GM23338 (cell line): ENCODE measurements around the gene ROR1. TPM values are rescaled to one million over a fixed set of nuclear protein-coding genes. Genes with fewer than 3 reads are reported as not detected.

Experiments
- ATAC-seq: fragments of 200-7000 bp; cut with Tn5 transposase; 3 replicates; pipeline ENCODE4 v1.9.1; 2020
- DNase-seq: peaks from one replicate; pipeline ENCODE4 v3.0.0-alpha.2; 2015; ENCODE audit warnings: low spot score
- H2AFZ ChIP-seq: fragments of 200-600 bp; sonication (generic); 2 replicates; pipeline ENCODE4 v1.8.0; 2016; ENCODE audit warnings: antibody characterized with exemption, mild to moderate bottlenecking, moderate library complexity
- H3F3A ChIP-seq: fragments of 200-600 bp; sonication (generic); replicated peaks from 2 replicates; pipeline ENCODE4 v1.8.0; 2017; ENCODE audit warnings: antibody characterized with exemption, mixed run types, low read depth
- H3K27ac ChIP-seq: fragments of 200-600 bp; sonication (generic); 2 replicates; pipeline ENCODE4 v1.6.1; 2016; ENCODE audit warnings: low read depth
- H3K27me3 ChIP-seq: fragments of 200-600 bp; sonication (generic); 2 replicates; pipeline ENCODE4 v1.8.0; 2016; ENCODE audit warnings: mild to moderate bottlenecking, mixed run types, moderate library complexity; ENCODE audit not compliant: insufficient read depth
- H3K36me3 ChIP-seq: fragments of 200-600 bp; sonication (generic); 2 replicates; pipeline ENCODE4 v1.8.0; 2016; ENCODE audit warnings: mild to moderate bottlenecking; ENCODE audit not compliant: insufficient read depth
- H3K4me1 ChIP-seq: fragments of 200-600 bp; sonication (generic); 2 replicates; pipeline ENCODE4 v1.8.0; 2016; ENCODE audit warnings: mild to moderate bottlenecking, moderate library complexity; ENCODE audit not compliant: insufficient read depth
- H3K4me2 ChIP-seq: fragments of 200-600 bp; sonication (generic); 2 replicates; pipeline ENCODE4 v1.7.1; 2017; ENCODE audit warnings: mixed run types
- H3K4me3 ChIP-seq: fragments of 200-600 bp; sonication (generic); 2 replicates; pipeline ENCODE4 v1.6.1; 2016; ENCODE audit warnings: mixed run types
- H3K79me2 ChIP-seq: fragments of 200-600 bp; sonication (generic); replicated peaks from 2 replicates; pipeline ENCODE4 v1.8.0; 2017; ENCODE audit warnings: mild to moderate bottlenecking; ENCODE audit not compliant: insufficient read depth
- H3K9me2 ChIP-seq: fragments of 200-600 bp; sonication (generic); 2 replicates; pipeline ENCODE4 v1.8.0; 2017; ENCODE audit not compliant: insufficient read depth
- H4K20me1 ChIP-seq: fragments of 200-600 bp; sonication (generic); replicated peaks from 2 replicates; pipeline ENCODE4 v1.8.0; 2017; ENCODE audit warnings: mild to moderate bottlenecking; ENCODE audit not compliant: insufficient read depth
- H3K27ac Mint-ChIP-seq: 2 replicates; pipeline ENCODE4 v1.8.0; 2020; ENCODE audit warnings: inconsistent platforms, mild to moderate bottlenecking, moderate library complexity, mixed read lengths
- H3K27me3 Mint-ChIP-seq: 3 replicates; pipeline ENCODE4 v1.8.0; 2022; ENCODE audit warnings: low read depth, mild to moderate bottlenecking, moderate library complexity, mixed read lengths, inconsistent platforms; ENCODE audit not compliant: insufficient read depth, poor library complexity
- H3K36me3 Mint-ChIP-seq: 3 replicates; pipeline ENCODE4 v1.8.0; 2021; ENCODE audit warnings: low read depth, mild to moderate bottlenecking, inconsistent platforms, moderate library complexity, mixed read lengths
- H3K4me1 Mint-ChIP-seq: 3 replicates; pipeline ENCODE4 v1.8.0; 2020; ENCODE audit warnings: mild to moderate bottlenecking, inconsistent platforms, mixed read lengths
- H3K4me3 Mint-ChIP-seq: 3 replicates; pipeline ENCODE4 v1.8.0; 2021; ENCODE audit warnings: moderate library complexity, mild to moderate bottlenecking, inconsistent platforms, mixed read lengths
- H3K9me3 Mint-ChIP-seq: 3 replicates; pipeline ENCODE4 v1.8.0; 2020; ENCODE audit warnings: moderate library complexity, mild to moderate bottlenecking, inconsistent platforms, mixed read lengths
- CREB1 ChIP-seq: fragments of 250-450 bp; sonication (Bioruptor Pico); IDR thresholded peaks from 2 replicates; pipeline ENCODE4 v1.5.0; 2020; ENCODE audit warnings: low read depth, mild to moderate bottlenecking, moderate library complexity
- EZH2 ChIP-seq: fragments of 200-600 bp; sonication (generic); IDR thresholded peaks from one replicate; pipeline ENCODE4 v1.8.0; 2017; ENCODE audit warnings: antibody characterized with exemption, mild to moderate bottlenecking, low read depth; ENCODE audit not compliant: unreplicated experiment
- EZH2phosphoT487 ChIP-seq: fragments of 200-600 bp; sonication (generic); IDR thresholded peaks from one replicate; pipeline ENCODE4 v1.8.1; 2018; ENCODE audit warnings: antibody characterized with exemption; ENCODE audit not compliant: unreplicated experiment
- JUNB ChIP-seq: IDR thresholded peaks from one replicate; pipeline ENCODE4 v1.6.1; 2016; ENCODE audit warnings: antibody characterized with exemption; ENCODE audit not compliant: unreplicated experiment
- NANOG ChIP-seq: IDR thresholded peaks from 2 replicates; pipeline ENCODE4 v1.6.1; 2016; ENCODE audit warnings: antibody characterized with exemption, borderline replicate concordance
- POLR2AphosphoS5 ChIP-seq: IDR thresholded peaks from 2 replicates; pipeline ENCODE4 v1.6.1; 2016; ENCODE audit warnings: antibody characterized with exemption, low read depth
- REST ChIP-seq: IDR thresholded peaks from one replicate; pipeline ENCODE4 v1.6.1; 2018; ENCODE audit warnings: antibody characterized with exemption; ENCODE audit not compliant: unreplicated experiment
- STAT1 ChIP-seq: IDR thresholded peaks from one replicate; pipeline ENCODE4 v1.6.1; 2016; ENCODE audit warnings: antibody characterized with exemption; ENCODE audit not compliant: unreplicated experiment
- ZNF114 ChIP-seq: fragments of 250-450 bp; sonication (Bioruptor Pico); IDR thresholded peaks from 2 replicates; pipeline ENCODE4 v1.5.0; 2020; ENCODE audit warnings: mild to moderate bottlenecking, moderate library complexity
- ZNF331 ChIP-seq: fragments of 250-450 bp; sonication (Bioruptor Pico); IDR thresholded peaks from 2 replicates; pipeline ENCODE4 v1.5.0; 2020; ENCODE audit warnings: low read depth, mild to moderate bottlenecking, moderate library complexity
- ZNF462 ChIP-seq: fragments of 250-450 bp; sonication (Bioruptor Pico); IDR thresholded peaks from 2 replicates; pipeline ENCODE4 v1.5.0; 2020; ENCODE audit warnings: mild to moderate bottlenecking, moderate library complexity
- polyA plus RNA-seq: library from polyadenylated mRNA; unstranded; fragments of >200 nt; fragmentation: Nextera tagmentation; extraction: Ambion mirVana; gene quantifications from 2 replicates; pipeline ENCODE4 v1.2.1, GENCODE V29; 2016
- total RNA-seq: library from RNA; depleted of rRNA; stranded (reverse); fragments of >200 nt; shearing (Covaris generic); gene quantifications from 2 replicates; pipeline ENCODE4 v1.2.3, GENCODE V29; 2014
- TF ChIP-seq, protein P1 (sequence below), 2 experiments: fragments of 200-600 bp in 1 of 2; sonication (generic) in 1 of 2; conservative IDR thresholded peaks; 2 replicates each; pipeline versions ENCODE4 v1.5.1 to v1.6.1; 2016 to 2017; ENCODE audit warnings: antibody characterized with exemption in 2 of 2, low read depth in 2 of 2, mild to moderate bottlenecking in 2 of 2, moderate library complexity in 1 of 2
- TF ChIP-seq, protein P2 (sequence below): IDR thresholded peaks from 2 replicates; pipeline ENCODE4 v1.6.1; 2016; ENCODE audit warnings: antibody characterized with exemption

The ROR1 gene
- total and polyA plus RNA-seq, 2 experiments from 2014 or later = 59.7 to 96.0 TPM

DNA sequence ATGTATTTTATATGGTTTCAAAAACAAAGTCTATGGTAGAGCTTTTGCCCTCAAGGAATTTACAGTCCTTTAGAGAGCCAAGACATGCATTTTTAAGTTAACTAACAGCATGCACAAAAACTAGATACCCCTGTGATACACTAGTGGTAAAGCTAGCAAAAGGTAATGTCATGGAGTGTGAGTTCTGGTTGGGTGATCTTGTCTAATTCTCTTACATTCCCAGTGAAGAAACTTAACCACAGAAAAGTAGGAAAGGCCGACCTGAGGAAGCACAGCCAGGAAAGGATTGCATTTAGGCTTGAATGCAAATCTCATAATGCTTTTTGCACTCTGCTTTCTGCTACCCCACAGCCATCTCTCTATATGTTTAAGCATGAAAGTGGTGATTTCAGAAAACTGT, 202.2 kb downstream of the ROR1 start:
- no peak for DNase-seq
- TF ChIP-seq ZNF331 = no peak
- TF ChIP-seq STAT1 = no peak
- no peak for TF ChIP-seq POLR2AphosphoS5
- TF ChIP-seq REST = no peak
- TF ChIP-seq ZNF462 (CRISPR knock-in tag) = no peak
- TF ChIP-seq CREB1 (CRISPR knock-in tag) = no peak
- TF ChIP-seq EZH2 = no peak
- TF ChIP-seq, protein P1, sequence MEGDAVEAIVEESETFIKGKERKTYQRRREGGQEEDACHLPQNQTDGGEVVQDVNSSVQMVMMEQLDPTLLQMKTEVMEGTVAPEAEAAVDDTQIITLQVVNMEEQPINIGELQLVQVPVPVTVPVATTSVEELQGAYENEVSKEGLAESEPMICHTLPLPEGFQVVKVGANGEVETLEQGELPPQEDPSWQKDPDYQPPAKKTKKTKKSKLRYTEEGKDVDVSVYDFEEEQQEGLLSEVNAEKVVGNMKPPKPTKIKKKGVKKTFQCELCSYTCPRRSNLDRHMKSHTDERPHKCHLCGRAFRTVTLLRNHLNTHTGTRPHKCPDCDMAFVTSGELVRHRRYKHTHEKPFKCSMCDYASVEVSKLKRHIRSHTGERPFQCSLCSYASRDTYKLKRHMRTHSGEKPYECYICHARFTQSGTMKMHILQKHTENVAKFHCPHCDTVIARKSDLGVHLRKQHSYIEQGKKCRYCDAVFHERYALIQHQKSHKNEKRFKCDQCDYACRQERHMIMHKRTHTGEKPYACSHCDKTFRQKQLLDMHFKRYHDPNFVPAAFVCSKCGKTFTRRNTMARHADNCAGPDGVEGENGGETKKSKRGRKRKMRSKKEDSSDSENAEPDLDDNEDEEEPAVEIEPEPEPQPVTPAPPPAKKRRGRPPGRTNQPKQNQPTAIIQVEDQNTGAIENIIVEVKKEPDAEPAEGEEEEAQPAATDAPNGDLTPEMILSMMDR (conservative IDR thresholded peaks at IDR 0.05; ENCODE audit: low read depth in 2 of 2) = no peak
- TF ChIP-seq EZH2phosphoT487 = no peak
- no peak for TF ChIP-seq JUNB
- TF ChIP-seq, protein P2, sequence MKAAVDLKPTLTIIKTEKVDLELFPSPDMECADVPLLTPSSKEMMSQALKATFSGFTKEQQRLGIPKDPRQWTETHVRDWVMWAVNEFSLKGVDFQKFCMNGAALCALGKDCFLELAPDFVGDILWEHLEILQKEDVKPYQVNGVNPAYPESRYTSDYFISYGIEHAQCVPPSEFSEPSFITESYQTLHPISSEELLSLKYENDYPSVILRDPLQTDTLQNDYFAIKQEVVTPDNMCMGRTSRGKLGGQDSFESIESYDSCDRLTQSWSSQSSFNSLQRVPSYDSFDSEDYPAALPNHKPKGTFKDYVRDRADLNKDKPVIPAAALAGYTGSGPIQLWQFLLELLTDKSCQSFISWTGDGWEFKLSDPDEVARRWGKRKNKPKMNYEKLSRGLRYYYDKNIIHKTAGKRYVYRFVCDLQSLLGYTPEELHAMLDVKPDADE = no peak
- TF ChIP-seq NANOG = no peak
- no peak for TF ChIP-seq ZNF114
- H3K4me3 Mint-ChIP-seq = no peak overlapping the region
- no peak overlapping the region for H3K4me3 ChIP-seq
- no peaks in the 10 kb centered on the region for H3K27me3 ChIP-seq
- no peaks in the 10 kb centered on the region for H3K9me3 Mint-ChIP-seq
- peaks cover 7% of the 10 kb centered on the region; the same call in 1 of the 2 replicates for H4K20me1 ChIP-seq
- peaks cover 82% of the 10 kb centered on the region for H3K79me2 ChIP-seq
- no peaks in the 10 kb centered on the region for H3K36me3 ChIP-seq
- no peak overlapping the region for H2AFZ ChIP-seq
- ATAC-seq = no peak
- no peak overlapping the region for H3K27ac ChIP-seq
- no peaks in the 10 kb centered on the region for H3F3A ChIP-seq
- peaks cover 2% of the 10 kb centered on the region; the same call in 1 of the 2 replicates for H3K9me2 ChIP-seq
- H3K27me3 Mint-ChIP-seq = no peaks in the 10 kb centered on the region
- peaks cover 43% of the 10 kb centered on the region for H3K4me1 Mint-ChIP-seq
- H3K4me2 ChIP-seq = no peak overlapping the region
- peaks cover 19% of the 10 kb centered on the region for H3K4me1 ChIP-seq
- no peaks in the 10 kb centered on the region for H3K36me3 Mint-ChIP-seq
- no peak overlapping the region for H3K27ac Mint-ChIP-seq
